HG03442 (cell line): Measurements from ENCODE around the gene TSC1.
"Not testable (repeated sequence)": the region's sequence is repeated elsewhere in the genome, so short reads cannot be mapped to it uniquely, and the experiment has no call there.

ENCODE experiments used
- ATAC-seq: cut with Tn5 transposase; IDR thresholded peaks from one replicate; pipeline ENCODE4 v1.9.1; 2021; ENCODE audit warnings: mild to moderate bottlenecking, moderate library complexity; ENCODE audit not compliant: unreplicated experiment

TSC1 gene

GRCh38 chr9:132944294-132945185 is at the start of gene TSC1:
Gene TSC1, minus strand, starts transcription at chr9:132944616. Its CDS starts 15,744 bp downstream, at chr9:132928872.
- peak; percentile 54 for ATAC-seq

- ATAC-seq: no peak
Observed at GRCh38 chr9:132993511-132993939, 49.1 kb upstream of the TSC1 start.

- ATAC-seq: no peak
Observed at GRCh38 chr9:132991351-132992300, 47.2 kb upstream of the TSC1 start.

- ATAC-seq: no peak
Observed at GRCh38 chr9:132990781-132991180, 46.4 kb upstream of the TSC1 start.

GRCh38 chr9:132989998-132990557 is 45.7 kb upstream of the TSC1 start:
- ATAC-seq: not testable (repeated sequence)

GRCh38 chr9:132989414-132989996 is 45.1 kb upstream of the TSC1 start:
- no peak for ATAC-seq

GRCh38 chr9:132989014-132989310 is 44.5 kb upstream of the TSC1 start:
- ATAC-seq: no peak

- no peak for ATAC-seq
Observed at GRCh38 chr9:132988244-132989013, 44.0 kb upstream of the TSC1 start.

- no peak for ATAC-seq
Observed at GRCh38 chr9:132986640-132987620, 42.5 kb upstream of the TSC1 start.

GRCh38 chr9:132986114-132986513 is 41.7 kb upstream of the TSC1 start:
- no peak for ATAC-seq

GRCh38 chr9:132985489-132985888 is 41.1 kb upstream of the TSC1 start:
- ATAC-seq: no peak

GRCh38 chr9:132985071-132985350 is 40.6 kb upstream of the TSC1 start:
- ATAC-seq: no peak

- ATAC-seq: no peak
Observed at GRCh38 chr9:132984202-132985070, 40.0 kb upstream of the TSC1 start.

- no peak for ATAC-seq
Observed at GRCh38 chr9:132983491-132984201, 39.2 kb upstream of the TSC1 start.

- ATAC-seq: no peak
Observed at GRCh38 chr9:132982458-132982857, 38.0 kb upstream of the TSC1 start.

- ATAC-seq: no peak
Observed at GRCh38 chr9:132980157-132980556, 35.7 kb upstream of the TSC1 start.

- ATAC-seq: no peak
Observed at GRCh38 chr9:132978451-132979131, 34.2 kb upstream of the TSC1 start, which contains the start of gene GFI1B. Gene GFI1B, plus strand, starts transcription at chr9:132978694. Its CDS starts 7,985 bp downstream, at chr9:132986679.
